NCI-H69 (cell line): Measurements from ENCODE around the gene CSTF1.
"Not testable (repeated sequence)": the region's sequence is repeated elsewhere in the genome, so short reads cannot be mapped to it uniquely, and the experiment has no call there.

Experiments used
- DNase-seq: peaks from one replicate; lab custom pipeline; 2025; lab: John Stamatoyannopoulos, UW

Gene CSTF1

GRCh38 chr20:56369179-56369578 is 23.3 kb upstream of the CSTF1 start:
- no peak for DNase-seq

DNA sequence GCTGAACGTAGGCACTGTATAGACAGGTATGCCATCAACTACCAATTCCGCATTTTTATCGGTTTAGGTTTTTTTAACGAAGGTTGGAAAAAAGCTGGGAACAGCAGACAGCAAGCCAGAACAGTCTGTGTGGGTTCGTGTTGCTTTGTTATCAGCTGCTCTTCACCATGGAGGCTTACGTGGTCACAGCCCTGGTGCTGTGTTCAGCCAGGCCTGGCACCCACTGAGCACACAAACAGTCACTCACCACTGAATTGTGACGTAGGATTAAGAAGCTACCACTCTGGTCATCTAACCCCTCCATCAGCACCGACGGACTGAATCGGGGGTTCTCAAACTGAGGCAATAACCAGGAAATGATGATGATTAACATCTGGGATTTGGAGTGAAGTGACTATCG is 20.5 kb upstream of the CSTF1 start:
- no peak for DNase-seq

- DNase-seq: no peak
These were observed 19.6 kb upstream of the CSTF1 start for GRCh38 chr20:56372850-56373249.

GRCh38 chr20:56373942-56374341 is 18.5 kb upstream of the CSTF1 start:
- no peak for DNase-seq

DNA sequence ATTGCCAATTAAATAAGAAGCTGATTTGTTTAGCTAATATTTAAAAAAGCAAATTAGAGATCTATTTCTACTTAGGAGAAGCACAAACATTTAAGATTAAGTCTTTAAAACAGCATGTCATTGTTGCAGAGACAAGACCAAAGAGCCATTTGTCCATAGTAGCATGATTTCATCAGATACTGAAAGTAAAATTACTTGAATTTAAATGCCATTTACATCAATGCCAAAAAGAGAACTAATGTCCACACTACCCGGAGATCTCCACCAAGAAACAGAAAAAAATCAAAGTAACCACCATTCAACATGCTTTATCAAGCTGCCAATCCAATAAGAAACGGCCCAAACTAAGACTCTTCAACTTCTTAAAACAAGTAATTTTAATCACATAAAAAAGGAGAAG is 16.1 kb upstream of the CSTF1 start:
- DNase-seq: no peak

DNA sequence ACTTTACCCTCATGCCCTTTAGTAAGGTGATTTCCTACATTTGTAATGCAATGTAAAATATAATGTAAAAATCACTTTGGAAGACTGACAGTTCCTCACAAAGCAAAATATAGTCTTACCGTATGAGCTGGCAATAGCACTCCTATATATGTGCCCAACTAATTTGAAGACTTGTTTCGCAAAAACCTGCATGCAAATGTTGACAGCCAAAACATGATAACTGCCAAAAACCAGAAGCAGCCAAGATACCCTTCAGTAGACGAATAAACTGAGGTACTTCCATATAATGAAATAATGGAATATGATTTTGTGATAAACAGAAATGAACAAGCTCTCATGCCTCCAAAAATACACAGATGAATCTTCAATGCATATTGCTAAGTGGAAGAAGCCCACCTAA is 14.1 kb upstream of the CSTF1 start:
- no peak for DNase-seq

DNA sequence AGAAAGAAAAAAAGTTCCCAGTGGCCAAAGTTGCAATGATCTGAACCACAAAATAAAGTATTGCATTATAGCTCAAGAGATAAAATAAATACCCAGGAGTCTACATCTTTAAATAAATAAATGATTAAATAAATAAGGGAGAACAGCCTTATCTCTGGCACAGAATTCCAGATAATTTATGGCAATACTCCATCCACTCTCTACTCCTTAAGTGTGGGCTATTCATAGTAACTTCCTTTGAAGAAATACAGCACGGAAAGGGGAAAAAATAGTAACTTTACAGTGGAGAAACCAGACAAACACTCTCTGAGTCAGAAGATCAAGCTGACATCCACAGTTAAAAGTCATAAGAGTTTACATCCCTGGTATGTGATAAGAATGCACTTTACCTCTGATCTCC is 12.1 kb upstream of the CSTF1 start:
- DNase-seq: no peak

GRCh38 chr20:56381501-56381900 is 10.9 kb upstream of the CSTF1 start:
- DNase-seq: no peak

GRCh38 chr20:56382696-56383095 is 9.7 kb upstream of the CSTF1 start:
- DNase-seq: no peak

DNA sequence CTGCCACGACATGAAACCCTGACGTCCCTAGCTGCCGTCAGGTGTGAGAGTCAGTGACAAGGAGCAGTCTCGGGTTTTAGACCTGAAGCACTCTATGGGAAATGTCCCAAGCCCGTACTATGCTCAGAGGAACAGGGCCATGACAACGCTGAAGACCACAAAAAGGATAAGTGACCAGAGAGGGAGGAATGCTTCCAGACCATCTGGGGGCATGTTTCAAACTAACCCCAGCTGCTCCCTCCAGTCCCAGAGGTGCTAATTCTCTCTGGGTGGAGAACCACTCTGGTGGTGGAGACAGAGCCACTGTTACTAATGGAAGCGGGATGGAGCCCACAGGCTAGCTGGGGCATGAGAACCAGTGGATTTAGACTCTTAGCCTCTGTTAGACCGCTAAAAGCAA is 9.1 kb upstream of the CSTF1 start:
- DNase-seq: no peak

DNA sequence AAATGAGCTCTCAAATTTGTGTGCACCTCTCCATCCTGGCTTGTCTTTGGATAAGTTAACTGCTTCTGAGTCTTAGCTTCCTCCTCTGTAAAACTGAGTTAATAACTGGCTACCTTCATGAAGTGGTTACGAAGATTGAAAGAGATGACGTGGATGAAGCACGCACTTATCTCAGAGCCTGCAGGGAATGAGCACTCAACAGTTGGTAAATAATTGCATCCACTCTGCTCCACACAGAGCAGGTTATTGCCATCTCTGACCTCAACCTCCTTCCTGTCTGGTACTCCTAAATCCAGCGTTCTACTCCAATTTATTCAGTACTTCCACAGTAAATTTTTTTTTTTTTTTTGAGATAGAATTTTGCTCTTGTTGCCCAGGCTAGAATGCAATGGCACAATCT is 7.3 kb upstream of the CSTF1 start:
- DNase-seq: no peak

- no peak for DNase-seq
These were observed 6.2 kb upstream of the CSTF1 start for GRCh38 chr20:56386219-56386618.

DNA sequence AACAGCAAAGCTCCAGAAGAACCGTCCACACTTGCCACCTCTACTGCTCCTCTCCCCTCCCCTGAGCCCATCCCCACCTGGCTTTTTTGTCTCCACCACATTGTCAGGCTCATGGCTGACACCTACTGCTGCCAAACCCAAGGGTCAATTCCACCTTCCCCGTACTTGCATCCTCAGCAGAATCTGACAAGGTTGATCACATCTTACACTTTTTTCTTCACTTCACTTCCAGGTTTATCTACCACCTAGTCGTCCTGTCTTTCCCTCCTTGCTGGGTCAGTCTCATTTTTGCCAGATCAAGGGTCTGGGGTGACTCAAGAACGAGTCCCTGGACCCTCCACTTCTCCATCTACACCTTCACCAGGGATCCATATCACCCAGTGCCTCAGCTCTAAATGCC is 3.6 kb upstream of the CSTF1 start:
- DNase-seq: no peak

DNA sequence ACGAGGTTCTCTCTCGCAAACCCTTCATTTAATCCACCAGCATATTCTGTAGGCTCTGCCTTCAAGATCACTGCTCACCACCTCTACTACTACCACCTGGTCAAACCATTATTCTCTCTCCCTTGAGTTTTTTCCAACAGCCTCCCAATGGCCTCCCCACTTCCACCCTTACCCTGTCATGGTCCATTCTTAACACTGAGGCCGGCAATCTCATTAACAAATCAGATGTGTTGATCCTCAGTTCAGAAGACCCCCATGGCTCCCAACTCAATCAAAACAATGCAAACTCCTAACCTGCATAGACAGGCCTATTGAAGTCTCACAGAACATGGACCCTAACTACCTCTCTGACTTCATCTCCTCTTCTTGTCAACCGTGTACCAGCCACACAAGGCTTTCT is 2.6 kb upstream of the CSTF1 start:
- DNase-seq: no peak

GRCh38 chr20:56390396-56390795 is 2.0 kb upstream of the CSTF1 start:
- DNase-seq: not testable (repeated sequence)

GRCh38 chr20:56391037-56391436 is 1.4 kb upstream of the CSTF1 start:
- DNase-seq: peak; percentile 15

DNA sequence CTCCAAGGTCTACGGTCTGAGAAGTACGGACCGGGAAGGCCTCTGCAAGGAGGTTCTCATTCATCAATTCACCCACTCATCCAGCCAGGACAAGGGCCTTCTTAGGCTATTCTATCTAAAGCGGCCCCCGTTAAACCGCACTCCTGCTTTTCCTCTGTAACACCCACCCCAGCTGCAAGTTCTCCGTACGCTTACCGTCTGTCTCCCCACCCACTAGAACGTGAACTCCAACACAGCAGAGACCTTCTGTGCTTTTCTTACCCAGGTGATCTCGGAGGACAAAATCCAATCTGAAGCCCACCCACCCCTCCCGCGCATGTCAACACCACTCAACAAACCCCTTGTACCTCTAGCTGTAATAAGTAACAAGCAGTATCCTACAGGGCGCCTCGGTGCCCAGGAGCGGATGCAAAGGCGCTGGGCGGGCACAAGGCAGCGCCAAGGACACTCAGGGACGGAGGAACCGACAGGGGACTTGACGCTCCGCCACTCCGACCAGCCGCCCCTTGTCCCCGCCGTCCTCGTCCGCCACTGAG is 781 bp upstream of the CSTF1 start:
- no peak for DNase-seq

- peak; percentile 49 for DNase-seq
These were observed 537 bp downstream of the CSTF1 start for GRCh38 chr20:56392881-56393482.

DNA sequence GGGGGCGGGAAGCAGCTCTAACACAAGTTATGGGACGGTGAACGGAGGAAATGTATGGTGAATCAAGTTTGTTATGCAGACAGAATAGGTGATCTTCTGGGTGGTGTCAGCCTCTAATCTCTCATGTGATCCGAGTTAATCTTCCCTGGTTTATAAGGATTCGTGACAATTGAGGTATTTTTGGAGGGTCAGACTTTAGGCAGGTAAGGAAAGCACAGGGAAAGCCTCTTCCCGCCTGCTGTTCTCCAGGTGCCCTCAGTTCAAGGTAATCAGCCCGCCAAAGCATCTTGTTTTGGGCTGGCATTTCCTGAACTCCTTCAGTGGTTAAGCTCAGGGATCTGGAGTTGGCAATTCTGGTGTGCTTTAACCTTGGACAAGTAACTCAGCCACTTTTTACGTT is 1.2 kb downstream of the CSTF1 start:
- DNase-seq: no peak

DNA sequence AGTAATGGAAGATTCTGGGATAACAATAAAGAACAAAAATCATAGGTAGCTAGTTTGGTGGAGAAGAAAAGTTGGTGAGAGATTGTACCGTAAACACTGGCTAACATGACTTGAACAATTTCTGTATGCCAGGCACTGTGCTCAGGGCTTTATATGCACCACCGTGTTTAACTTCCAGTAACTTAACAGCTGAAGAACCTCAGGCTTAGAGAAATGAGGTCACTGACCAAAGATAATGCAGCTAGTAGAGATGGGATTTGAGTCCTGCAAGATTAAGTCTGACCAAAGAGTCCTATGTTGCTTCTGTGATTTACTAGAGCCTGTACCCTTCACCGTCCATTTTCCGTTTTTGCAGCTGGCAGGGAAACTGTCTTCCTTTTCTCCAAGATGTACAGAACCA is 2.7 kb downstream of the CSTF1 start:
- no peak for DNase-seq

- DNase-seq: peak; percentile 51
These were observed 7.7 kb downstream of the CSTF1 start for GRCh38 chr20:56400001-56400640.

DNA sequence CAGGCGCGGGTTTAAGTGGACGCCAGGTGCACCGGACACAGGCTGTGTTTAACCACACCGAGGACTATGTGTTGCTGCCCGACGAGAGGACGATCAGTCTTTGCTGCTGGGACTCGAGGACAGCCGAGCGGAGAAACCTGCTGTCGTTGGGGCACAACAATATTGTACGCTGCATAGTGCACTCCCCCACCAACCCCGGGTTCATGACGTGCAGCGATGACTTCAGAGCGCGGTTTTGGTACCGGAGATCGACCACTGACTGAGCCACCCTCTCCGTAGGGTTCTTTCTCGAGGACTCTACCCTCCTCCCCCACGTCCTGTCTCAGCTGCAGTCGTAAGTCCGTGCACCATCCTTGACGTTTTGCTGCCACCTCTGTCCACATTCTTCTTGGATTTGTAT is 11.0 kb downstream of the CSTF1 start:
- no peak for DNase-seq

DNA sequence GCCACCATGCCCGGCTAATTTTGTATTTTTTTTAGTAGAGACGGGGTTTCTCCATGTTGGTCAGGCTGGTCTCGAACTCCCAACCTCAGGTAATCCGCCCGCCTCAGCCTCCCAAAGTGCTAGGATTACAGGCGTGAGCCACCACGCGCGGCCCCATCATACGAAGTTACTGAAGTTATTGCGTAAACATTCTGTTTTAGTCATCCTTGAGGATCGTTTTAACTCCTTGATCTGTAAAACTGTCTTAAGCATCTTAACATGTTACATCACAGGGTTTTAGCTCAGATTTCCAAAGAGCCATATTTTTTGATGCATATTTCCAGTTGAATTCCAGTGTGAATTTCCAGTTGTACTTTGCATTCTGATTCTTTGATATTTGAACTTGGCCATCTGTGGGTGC is 12.9 kb downstream of the CSTF1 start:
- not testable (repeated sequence) for DNase-seq

DNA sequence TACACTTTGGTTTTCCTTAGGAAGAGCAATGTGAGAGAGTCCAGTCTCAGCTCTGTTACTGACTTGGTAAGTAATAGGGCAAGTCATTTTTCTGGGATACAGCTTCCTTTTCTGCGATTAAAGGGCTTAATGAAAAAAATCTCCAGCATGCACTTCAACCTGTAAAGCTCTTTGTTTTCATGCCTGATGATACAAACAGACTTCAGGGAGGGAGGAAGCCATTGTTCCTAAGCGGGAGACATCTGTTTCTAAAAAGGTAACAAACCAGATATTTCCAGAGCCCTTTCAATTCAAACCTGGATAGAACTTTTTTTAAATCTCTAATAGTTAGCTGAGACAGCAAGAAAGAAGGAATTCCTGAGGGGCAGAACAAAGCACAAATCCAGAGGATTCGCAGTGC is 14.5 kb downstream of the CSTF1 start:
- no peak for DNase-seq
